NOMO-1 (cell line): ENCODE data around the gene ZNF366.

ENCODE experiments used
- DNase-seq, 2 experiments: peaks; one replicate each; lab custom pipeline; 2025; ENCODE audit not compliant: unreplicated experiment in 2 of 2; lab: John Stamatoyannopoulos, UW

The ZNF366 gene

GRCh38 chr5:72468024-72468423 lies 39.2 kb downstream of the ZNF366 start:
- DNase-seq = peak; percentile 68 to 83

DNA sequence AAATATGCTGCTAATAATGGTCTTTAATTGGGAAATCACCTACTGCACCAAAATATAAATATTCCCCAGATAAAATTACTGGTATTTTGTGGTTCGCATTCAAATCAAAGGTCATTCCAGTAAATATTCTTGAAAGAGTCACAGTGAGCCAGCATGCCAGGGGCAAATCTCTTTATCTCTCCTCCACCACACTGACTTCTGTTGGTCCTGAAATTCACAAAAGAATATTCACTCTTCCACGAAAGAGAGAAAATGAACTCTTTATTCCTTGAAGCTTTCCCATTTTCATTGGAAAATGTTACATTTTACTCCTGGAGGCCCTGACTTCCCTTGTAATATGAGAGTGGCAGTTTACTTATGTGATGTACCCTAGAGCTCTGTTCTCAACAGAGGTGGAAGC lies 39.7 kb downstream of the ZNF366 start:
- no peak for DNase-seq

DNA sequence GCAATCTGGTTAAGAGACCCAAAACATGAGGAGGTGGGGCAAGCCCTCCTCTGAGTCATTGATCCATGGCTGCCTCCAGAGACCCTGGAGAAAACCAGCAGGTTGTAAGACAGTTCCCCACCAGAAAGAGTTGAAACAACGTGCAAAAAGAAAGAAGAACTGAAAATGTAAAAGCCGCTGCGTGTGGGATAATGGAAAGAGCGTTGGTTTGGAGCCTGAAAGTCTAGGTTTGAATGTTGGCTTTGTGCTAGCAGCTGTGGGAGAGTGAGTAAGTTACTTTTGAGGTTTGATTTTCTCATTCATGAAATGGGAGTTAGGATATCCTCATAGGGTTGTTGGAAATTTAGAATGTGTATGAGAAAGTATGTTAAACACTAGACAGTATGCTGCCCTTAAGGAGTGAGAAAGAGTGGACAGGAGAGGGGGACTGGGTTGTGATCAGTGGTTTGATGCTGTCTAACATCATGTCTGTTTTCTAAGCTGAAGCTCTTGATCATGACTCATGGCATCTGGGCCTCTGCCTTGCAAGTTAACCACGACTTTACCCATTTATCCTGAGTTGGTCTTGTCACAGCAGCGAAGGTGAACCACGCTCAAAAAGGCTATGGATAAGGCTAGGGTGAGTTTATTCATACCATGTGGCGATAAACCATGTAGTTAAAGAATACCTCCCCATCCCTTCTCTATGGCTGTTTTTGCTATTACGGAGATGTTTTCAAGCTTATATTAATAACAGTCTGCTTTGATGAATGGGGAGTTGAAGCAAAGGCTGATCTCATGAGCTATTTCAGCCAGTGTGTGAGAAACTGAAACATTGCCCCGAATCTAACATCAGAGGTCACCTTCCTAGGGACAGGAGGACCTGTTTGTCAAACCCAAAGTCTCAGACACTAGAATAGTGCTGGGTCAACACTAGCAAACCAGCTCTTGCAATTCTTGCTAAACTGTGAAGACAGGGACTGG lies 41.3 kb downstream of the ZNF366 start:
- DNase-seq = peak; percentile 66 to 76

DNA sequence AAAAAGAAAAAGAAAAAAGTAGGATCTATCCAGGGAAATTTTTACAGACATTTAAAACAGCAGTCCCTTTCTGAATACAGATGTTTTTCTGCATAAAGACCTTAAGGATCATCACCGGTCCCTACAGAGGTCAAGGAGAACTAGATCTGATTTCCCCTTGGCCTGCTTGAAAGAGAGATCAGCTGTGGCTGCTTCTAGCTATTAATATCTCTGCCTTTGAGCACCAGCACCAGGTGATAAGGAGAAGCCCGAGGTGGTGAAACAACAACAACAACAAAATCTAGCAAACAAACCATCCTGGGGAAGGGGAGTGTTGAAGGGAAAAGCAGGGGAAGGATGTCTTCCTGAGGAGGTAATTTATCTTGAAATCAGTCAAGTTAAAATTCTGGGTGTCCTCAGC lies 42.1 kb downstream of the ZNF366 start:
- peak in 1 of 2 experiments; percentile 43 for DNase-seq

DNA sequence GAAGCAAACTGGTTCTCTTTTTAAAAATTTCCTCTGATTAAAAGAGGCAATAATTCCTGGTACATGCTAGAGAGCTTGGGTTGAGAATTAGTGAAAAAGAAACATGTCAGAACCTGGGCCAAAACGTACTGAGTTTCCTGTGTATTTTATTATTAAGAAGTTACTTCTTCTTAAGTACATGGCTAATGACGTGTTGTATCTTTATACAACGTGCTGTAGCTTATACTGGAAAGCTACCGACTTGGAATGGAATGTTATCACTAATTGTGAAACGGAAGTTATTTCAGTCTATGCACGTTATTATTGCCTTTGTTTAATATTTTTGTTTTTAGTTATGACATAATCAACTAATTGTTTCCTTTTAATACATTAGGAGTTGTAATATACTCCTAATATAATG lies 43.1 kb downstream of the ZNF366 start:
- no peak for DNase-seq

GRCh38 chr5:72463449-72464052 lies 43.7 kb downstream of the ZNF366 start:
- DNase-seq = no peak

GRCh38 chr5:72460413-72460812 lies 46.8 kb downstream of the ZNF366 start:
- no peak for DNase-seq

- no peak for DNase-seq
Measured at GRCh38 chr5:72459913-72460312, 47.3 kb downstream of the ZNF366 start.

- DNase-seq = no peak
Measured at GRCh38 chr5:72459089-72459661, 48.0 kb downstream of the ZNF366 start.

GRCh38 chr5:72458407-72458806 lies 48.8 kb downstream of the ZNF366 start:
- no peak for DNase-seq

- no peak for DNase-seq
Measured at GRCh38 chr5:72457491-72457890, 49.7 kb downstream of the ZNF366 start.

- no peak for DNase-seq
Measured at GRCh38 chr5:72456391-72457074, 50.7 kb downstream of the ZNF366 start.

GRCh38 chr5:72455476-72455875 lies 51.7 kb downstream of the ZNF366 start:
- DNase-seq = no peak

DNA sequence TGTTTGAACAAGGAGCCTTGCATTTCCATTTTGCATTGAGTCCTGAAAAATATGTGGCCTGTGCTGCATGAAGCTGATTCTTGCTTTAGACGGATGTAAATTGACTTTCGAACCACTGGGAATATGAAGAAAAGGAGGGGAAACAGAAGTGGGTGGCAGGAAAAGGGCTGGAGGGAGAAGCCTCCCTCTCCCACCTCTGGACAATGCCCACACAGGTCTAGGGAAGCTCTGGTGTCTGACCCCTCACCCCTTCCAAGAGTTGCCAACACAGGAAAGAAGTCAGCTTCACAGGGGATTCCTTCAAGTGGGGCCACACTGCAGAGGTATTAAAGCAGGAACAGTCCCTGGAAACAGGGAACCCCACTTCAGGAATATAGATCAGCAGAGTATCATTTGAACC lies 52.2 kb downstream of the ZNF366 start:
- no peak for DNase-seq

GRCh38 chr5:72453246-72453775 lies 53.9 kb downstream of the ZNF366 start:
- DNase-seq = no peak

DNA sequence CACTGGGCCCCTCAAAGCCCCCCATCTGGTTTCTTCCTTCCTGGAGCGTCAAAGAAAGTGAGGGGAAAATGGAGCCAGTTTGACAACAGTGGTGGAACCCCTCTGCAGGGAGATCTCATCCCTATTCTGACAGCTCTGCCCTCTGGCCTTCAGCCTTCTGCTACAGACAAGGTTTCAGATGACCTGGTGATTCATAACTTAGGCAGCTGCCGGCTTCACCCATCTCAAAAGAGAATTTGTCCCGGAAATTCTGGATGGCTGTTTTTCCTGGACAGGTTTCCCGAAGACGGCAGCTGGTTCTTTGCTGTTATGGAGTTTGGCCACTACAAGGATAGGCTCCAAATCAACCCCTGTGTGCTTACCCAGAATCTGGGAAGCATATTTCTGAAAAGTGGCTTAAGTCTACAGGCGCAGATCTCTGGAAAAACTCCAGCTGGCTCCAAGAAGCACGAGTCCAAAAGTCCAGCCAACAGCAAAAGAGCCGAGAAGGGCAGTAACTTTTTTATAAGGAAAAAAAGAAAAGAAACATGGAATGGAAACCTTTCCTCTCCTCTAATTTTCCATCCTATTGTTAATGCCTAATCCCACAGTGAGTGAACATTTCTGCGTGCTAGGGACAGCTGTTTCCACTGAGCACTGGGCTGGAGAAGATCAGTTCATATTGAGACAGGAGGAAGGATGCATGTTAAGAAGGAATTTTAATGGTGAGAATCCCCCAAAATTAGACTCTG lies 54.5 kb downstream of the ZNF366 start:
- no peak for DNase-seq

DNA sequence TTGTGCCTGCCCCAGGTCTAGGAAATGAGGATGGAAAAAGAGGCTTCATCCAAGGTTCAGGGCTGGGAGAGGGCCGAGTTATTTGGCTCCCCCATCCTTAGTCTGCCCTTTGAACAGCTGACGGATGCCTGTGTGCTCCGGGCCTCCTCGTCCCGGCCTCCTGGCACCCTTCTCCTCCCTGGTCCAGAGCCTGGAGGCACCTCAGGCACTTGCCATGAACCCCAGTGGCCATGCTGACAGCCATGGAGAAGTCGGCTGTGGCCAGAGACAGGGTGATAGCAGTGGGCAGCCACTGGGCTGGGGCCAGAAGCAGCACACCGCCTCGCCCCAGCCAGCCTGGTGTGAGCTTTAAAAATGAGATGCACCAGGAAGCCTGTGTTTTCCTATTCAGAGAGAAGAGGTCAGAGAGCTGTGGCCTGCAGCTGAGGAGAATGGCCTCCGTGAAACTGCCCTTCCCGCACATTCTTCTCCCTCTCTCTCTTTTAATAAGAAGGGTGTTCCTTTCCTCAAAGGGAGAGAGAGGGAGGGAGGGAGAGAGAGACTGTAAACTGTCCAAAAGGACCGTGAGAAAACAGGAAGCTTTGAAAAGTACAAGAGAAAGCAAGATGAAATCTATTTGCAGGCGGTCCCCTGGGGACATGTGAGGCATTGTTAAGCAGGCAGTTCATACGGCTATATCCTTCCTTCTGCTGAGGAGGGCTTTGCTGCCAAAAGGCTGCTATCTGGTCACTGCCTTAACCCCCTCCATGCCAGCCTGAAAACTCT lies 55.3 kb downstream of the ZNF366 start:
- peak in 1 of 2 experiments; percentile 28 for DNase-seq

- DNase-seq = no peak
Measured at GRCh38 chr5:72448368-72448767, 58.8 kb downstream of the ZNF366 start.

DNA sequence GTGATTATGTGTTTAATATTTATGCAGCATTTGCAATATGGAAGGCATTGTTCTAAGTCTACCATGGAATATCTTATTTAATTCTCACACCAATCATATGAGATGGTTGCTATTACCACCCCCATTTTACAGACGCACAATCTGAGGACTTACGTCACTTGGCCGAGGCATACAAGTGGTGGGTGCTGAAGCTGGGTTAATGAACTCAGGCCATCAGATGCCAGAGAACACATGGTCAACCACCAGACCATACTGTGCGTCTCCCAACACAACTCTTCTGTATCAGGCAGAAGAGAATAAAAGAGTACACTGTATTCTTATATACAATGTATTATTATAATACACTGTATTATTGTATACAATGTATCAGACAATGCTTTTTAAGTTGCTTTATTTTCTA lies 59.5 kb downstream of the ZNF366 start:
- no peak for DNase-seq

DNA sequence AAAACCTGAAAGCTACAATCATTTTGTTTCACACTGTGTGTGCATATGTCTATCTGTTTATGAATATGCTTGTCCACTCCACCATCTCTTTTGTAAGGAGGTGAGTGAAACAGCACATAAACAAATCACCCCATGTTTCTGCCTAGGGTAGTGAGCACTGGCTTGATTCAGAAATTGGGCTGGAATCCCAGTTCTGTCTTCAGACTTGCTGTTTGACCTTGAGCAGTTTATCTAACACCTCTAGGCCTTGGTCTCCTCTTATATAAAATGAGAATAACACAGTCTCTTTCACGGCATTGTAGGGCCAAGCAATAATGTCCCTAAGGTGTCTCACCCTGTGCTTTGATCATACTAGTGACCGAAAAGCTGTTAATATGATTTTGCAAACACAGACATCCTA lies 61.2 kb downstream of the ZNF366 start:
- no peak for DNase-seq
